ENCODE results near the gene ZMYND8.

- TF ChIP-seq POLR2A (IDR thresholded peaks at IDR 0.05; ENCODE audit: low read depth, low read length) (no peak), MAX (IDR thresholded peaks at IDR 0.05; ENCODE audit: insufficient read depth, insufficient read length) (no peak), EZH2 (IDR thresholded peaks at IDR 0.05; ENCODE audit: borderline replicate concordance, low read depth, low read length, severe bottlenecking) (no peak), POLR2AphosphoS5 (IDR thresholded peaks at IDR 0.05; ENCODE audit: insufficient read depth, low read depth, low read length) (no peak), MYC (IDR thresholded peaks at IDR 0.05; ENCODE audit: low read depth, low read length) (no peak), JUN (IDR thresholded peaks at IDR 0.05; ENCODE audit: borderline replicate concordance, insufficient read depth, insufficient read length, low read depth) (no peak)
- TF ChIP-seq, protein P1, sequence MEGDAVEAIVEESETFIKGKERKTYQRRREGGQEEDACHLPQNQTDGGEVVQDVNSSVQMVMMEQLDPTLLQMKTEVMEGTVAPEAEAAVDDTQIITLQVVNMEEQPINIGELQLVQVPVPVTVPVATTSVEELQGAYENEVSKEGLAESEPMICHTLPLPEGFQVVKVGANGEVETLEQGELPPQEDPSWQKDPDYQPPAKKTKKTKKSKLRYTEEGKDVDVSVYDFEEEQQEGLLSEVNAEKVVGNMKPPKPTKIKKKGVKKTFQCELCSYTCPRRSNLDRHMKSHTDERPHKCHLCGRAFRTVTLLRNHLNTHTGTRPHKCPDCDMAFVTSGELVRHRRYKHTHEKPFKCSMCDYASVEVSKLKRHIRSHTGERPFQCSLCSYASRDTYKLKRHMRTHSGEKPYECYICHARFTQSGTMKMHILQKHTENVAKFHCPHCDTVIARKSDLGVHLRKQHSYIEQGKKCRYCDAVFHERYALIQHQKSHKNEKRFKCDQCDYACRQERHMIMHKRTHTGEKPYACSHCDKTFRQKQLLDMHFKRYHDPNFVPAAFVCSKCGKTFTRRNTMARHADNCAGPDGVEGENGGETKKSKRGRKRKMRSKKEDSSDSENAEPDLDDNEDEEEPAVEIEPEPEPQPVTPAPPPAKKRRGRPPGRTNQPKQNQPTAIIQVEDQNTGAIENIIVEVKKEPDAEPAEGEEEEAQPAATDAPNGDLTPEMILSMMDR (IDR thresholded peaks at IDR 0.05; ENCODE audit: extremely low read depth in 1 of 2, insufficient read depth in 1 of 2, low read depth in 1 of 2, low read length in 2 of 2) = peak; percentile 60 to 67
These were observed 83.5 kb downstream of the ZMYND8 start for GRCh38 chr20:47272893-47273590.

Measured in endothelial cell of umbilical vein (primary cell).